ENCODE data around the gene EWSR1.
A peak's percentile ranks its signal among the peaks of the same experiment; 100 is the strongest.

DNA sequence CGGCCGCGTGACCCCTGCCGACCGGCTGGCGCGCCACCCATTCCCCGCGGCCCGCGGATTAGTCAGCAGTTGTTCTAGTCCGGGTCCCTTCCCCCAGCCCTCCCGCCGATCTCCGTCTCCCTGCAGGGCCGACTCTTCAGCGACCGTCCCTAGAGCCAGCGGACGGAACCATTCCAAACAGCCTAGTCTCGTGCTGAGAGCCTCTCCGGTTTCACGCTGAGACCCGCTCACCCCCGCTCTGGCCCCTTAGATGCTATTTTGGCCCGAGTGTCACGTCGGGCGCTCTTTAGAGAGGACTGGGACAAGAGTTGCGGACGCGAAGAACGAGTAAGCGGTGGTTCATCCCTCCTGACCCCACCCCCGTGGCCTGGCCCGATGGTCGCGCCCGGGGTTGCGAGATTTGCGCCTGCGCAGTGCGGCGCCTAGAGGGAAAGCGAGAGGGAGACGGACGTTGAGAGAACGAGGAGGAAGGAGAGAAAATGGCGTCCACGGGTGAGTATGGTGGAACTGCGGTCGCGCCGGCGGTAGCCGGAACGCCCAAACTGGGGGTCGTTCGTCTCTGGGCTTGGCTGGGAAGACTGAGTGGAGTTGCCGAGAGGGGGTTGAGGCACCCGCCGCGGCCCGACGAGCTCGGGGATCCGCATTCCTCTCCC, at the start of gene EWSR1, which contains the start of gene RHBDD3:
- TF ChIP-seq, protein P1, sequence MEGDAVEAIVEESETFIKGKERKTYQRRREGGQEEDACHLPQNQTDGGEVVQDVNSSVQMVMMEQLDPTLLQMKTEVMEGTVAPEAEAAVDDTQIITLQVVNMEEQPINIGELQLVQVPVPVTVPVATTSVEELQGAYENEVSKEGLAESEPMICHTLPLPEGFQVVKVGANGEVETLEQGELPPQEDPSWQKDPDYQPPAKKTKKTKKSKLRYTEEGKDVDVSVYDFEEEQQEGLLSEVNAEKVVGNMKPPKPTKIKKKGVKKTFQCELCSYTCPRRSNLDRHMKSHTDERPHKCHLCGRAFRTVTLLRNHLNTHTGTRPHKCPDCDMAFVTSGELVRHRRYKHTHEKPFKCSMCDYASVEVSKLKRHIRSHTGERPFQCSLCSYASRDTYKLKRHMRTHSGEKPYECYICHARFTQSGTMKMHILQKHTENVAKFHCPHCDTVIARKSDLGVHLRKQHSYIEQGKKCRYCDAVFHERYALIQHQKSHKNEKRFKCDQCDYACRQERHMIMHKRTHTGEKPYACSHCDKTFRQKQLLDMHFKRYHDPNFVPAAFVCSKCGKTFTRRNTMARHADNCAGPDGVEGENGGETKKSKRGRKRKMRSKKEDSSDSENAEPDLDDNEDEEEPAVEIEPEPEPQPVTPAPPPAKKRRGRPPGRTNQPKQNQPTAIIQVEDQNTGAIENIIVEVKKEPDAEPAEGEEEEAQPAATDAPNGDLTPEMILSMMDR (IDR thresholded peaks at IDR 0.05) = peak in 1 of 3 donors; percentile 14
- peak in 1 of 2 donors; percentile 54 for TF ChIP-seq POLR2A (IDR thresholded peaks at IDR 0.05)
